GM23338 (cell line): ENCODE measurements around the gene MLLT3. TPM values are rescaled to one million over a fixed set of nuclear protein-coding genes. Genes with fewer than 3 reads are reported as not detected.

Experiments
- ATAC-seq: fragments of 200-7000 bp; cut with Tn5 transposase; 3 replicates; pipeline ENCODE4 v1.9.1; 2020
- DNase-seq: peaks from one replicate; pipeline ENCODE4 v3.0.0-alpha.2; 2015; ENCODE audit warnings: low spot score
- H2AFZ ChIP-seq: fragments of 200-600 bp; sonication (generic); 2 replicates; pipeline ENCODE4 v1.8.0; 2016; ENCODE audit warnings: antibody characterized with exemption, mild to moderate bottlenecking, moderate library complexity
- H3F3A ChIP-seq: fragments of 200-600 bp; sonication (generic); replicated peaks from 2 replicates; pipeline ENCODE4 v1.8.0; 2017; ENCODE audit warnings: antibody characterized with exemption, mixed run types, low read depth
- H3K27ac ChIP-seq: fragments of 200-600 bp; sonication (generic); 2 replicates; pipeline ENCODE4 v1.6.1; 2016; ENCODE audit warnings: low read depth
- H3K27me3 ChIP-seq: fragments of 200-600 bp; sonication (generic); 2 replicates; pipeline ENCODE4 v1.8.0; 2016; ENCODE audit warnings: mild to moderate bottlenecking, mixed run types, moderate library complexity; ENCODE audit not compliant: insufficient read depth
- H3K36me3 ChIP-seq: fragments of 200-600 bp; sonication (generic); 2 replicates; pipeline ENCODE4 v1.8.0; 2016; ENCODE audit warnings: mild to moderate bottlenecking; ENCODE audit not compliant: insufficient read depth
- H3K4me1 ChIP-seq: fragments of 200-600 bp; sonication (generic); 2 replicates; pipeline ENCODE4 v1.8.0; 2016; ENCODE audit warnings: mild to moderate bottlenecking, moderate library complexity; ENCODE audit not compliant: insufficient read depth
- H3K4me2 ChIP-seq: fragments of 200-600 bp; sonication (generic); 2 replicates; pipeline ENCODE4 v1.7.1; 2017; ENCODE audit warnings: mixed run types
- H3K4me3 ChIP-seq: fragments of 200-600 bp; sonication (generic); 2 replicates; pipeline ENCODE4 v1.6.1; 2016; ENCODE audit warnings: mixed run types
- H3K79me2 ChIP-seq: fragments of 200-600 bp; sonication (generic); replicated peaks from 2 replicates; pipeline ENCODE4 v1.8.0; 2017; ENCODE audit warnings: mild to moderate bottlenecking; ENCODE audit not compliant: insufficient read depth
- H3K9me2 ChIP-seq: fragments of 200-600 bp; sonication (generic); 2 replicates; pipeline ENCODE4 v1.8.0; 2017; ENCODE audit not compliant: insufficient read depth
- H4K20me1 ChIP-seq: fragments of 200-600 bp; sonication (generic); replicated peaks from 2 replicates; pipeline ENCODE4 v1.8.0; 2017; ENCODE audit warnings: mild to moderate bottlenecking; ENCODE audit not compliant: insufficient read depth
- H3K27ac Mint-ChIP-seq: 2 replicates; pipeline ENCODE4 v1.8.0; 2020; ENCODE audit warnings: inconsistent platforms, mild to moderate bottlenecking, moderate library complexity, mixed read lengths
- H3K27me3 Mint-ChIP-seq: 3 replicates; pipeline ENCODE4 v1.8.0; 2022; ENCODE audit warnings: low read depth, mild to moderate bottlenecking, moderate library complexity, mixed read lengths, inconsistent platforms; ENCODE audit not compliant: insufficient read depth, poor library complexity
- H3K36me3 Mint-ChIP-seq: 3 replicates; pipeline ENCODE4 v1.8.0; 2021; ENCODE audit warnings: low read depth, mild to moderate bottlenecking, inconsistent platforms, moderate library complexity, mixed read lengths
- H3K4me1 Mint-ChIP-seq: 3 replicates; pipeline ENCODE4 v1.8.0; 2020; ENCODE audit warnings: mild to moderate bottlenecking, inconsistent platforms, mixed read lengths
- H3K4me3 Mint-ChIP-seq: 3 replicates; pipeline ENCODE4 v1.8.0; 2021; ENCODE audit warnings: moderate library complexity, mild to moderate bottlenecking, inconsistent platforms, mixed read lengths
- H3K9me3 Mint-ChIP-seq: 3 replicates; pipeline ENCODE4 v1.8.0; 2020; ENCODE audit warnings: moderate library complexity, mild to moderate bottlenecking, inconsistent platforms, mixed read lengths
- CREB1 ChIP-seq: fragments of 250-450 bp; sonication (Bioruptor Pico); IDR thresholded peaks from 2 replicates; pipeline ENCODE4 v1.5.0; 2020; ENCODE audit warnings: low read depth, mild to moderate bottlenecking, moderate library complexity
- ZNF462 ChIP-seq: fragments of 250-450 bp; sonication (Bioruptor Pico); IDR thresholded peaks from 2 replicates; pipeline ENCODE4 v1.5.0; 2020; ENCODE audit warnings: mild to moderate bottlenecking, moderate library complexity
- microRNA-seq: library from miRNA; unstranded; fragments of <30 nt; microRNA quantifications from one replicate; pipeline ENCODE4, GENCODE V29; 2017
- polyA plus RNA-seq: library from polyadenylated mRNA; unstranded; fragments of >200 nt; fragmentation: Nextera tagmentation; extraction: Ambion mirVana; gene quantifications from 2 replicates; pipeline ENCODE4 v1.2.1, GENCODE V29; 2016
- small RNA-seq: library from RNA; depleted of rRNA; stranded (forward); fragments of <200 nt; gene quantifications from one replicate; pipeline ENCODE3, GENCODE V24; 2014; ENCODE audit warnings: low replicate concordance
- total RNA-seq: library from RNA; depleted of rRNA; stranded (reverse); fragments of >200 nt; shearing (Covaris generic); gene quantifications from 2 replicates; pipeline ENCODE4 v1.2.3, GENCODE V29; 2014; rRNA removed

MLLT3 gene
- total and polyA plus RNA-seq, 2 experiments from 2014 or later: 7.5 to 9.5 TPM

DNA sequence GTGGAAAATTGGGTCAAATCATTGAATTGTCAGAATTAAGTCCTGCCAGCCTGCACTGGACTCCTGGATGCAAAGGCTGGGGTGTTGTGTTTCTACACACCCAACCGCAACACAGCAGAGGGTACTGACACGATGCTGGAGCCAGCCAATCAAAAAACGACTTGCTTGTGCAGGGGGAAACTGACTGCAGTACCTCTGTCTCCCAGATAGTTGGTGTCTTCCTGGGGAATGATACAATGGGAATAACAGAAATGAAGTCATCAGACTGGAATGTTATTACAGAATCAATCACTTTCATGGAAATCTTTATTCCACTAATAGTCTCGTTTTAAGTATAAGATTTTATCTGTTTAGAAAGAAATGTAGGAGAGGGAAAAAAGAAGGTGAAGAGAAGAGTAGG is 330.3 kb downstream of the MLLT3 start:
- Histone ChIP-seq H2AFZ (no peak overlapping the region), H3K79me2 (no peaks in the 10 kb centered on the region), H3F3A (no peaks in the 10 kb centered on the region), H3K4me1 (no peaks in the 10 kb centered on the region), H3K27ac (no peak overlapping the region), H3K4me3 (no peak overlapping the region), H3K9me2 (peaks cover 21% of the 10 kb centered on the region; the same call in 1 of the 2 replicates), H4K20me1 (no peaks in the 10 kb centered on the region), H3K27me3 (no peaks in the 10 kb centered on the region), H3K36me3 (no peaks in the 10 kb centered on the region), H3K4me2 (no peak overlapping the region)
- H3K4me3 Mint-ChIP-seq: no peak overlapping the region
- peak; percentile 45 for DNase-seq
- ATAC-seq: peak; percentile 35; the same call in 1 of the 3 replicates
- 0 out of 2 replicates have a peak, but pooled peaks have one; percentile 5 for TF ChIP-seq CREB1
- no peak for TF ChIP-seq ZNF462 (CRISPR knock-in tag)
- no peaks in the 10 kb centered on the region for H3K4me1 Mint-ChIP-seq
- peaks cover 16% of the 10 kb centered on the region; the same call in 2 of the 3 replicates for H3K36me3 Mint-ChIP-seq
- H3K27ac Mint-ChIP-seq: no peak overlapping the region
- peaks cover 12% of the 10 kb centered on the region; the same call in 1 of the 3 replicates for H3K9me3 Mint-ChIP-seq
- H3K27me3 Mint-ChIP-seq: peaks cover 6% of the 10 kb centered on the region

Small RNA genes lying within 50 kb of the gene (microRNA-seq; reads per million reads assigned to microRNA genes)
- gene MIR4473 (2.7 reads per million, percentile 8 among the genes with 10 or more reads in this experiment), gene MIR4474 (0.89 reads per million)

Small RNA genes lying within 50 kb of the gene (small RNA-seq; reads per million reads assigned to genes)
- gene MIR4473 (not detected), gene MIR4474 (not detected), gene RNU4-26P (not detected)

Other genes starting within 250 kb of the MLLT3 start
- 50.7 and 66.5 TPM in 2 replicates for gene FOCAD, start 61.8 kb upstream of the MLLT3 start, total RNA-seq
- 11.8 and 13.7 TPM in 2 replicates for gene FOCAD, start 61.8 kb upstream of the MLLT3 start, polyA plus RNA-seq